ENCODE data around the gene BRD3OS.
A peak's percentile ranks its signal among the peaks of the same experiment; 100 is the strongest.
"Not testable (repeated sequence)": the region's sequence is repeated elsewhere in the genome, so short reads cannot be mapped to it uniquely, and the experiment has no call there.

BRD3OS gene

DNA sequence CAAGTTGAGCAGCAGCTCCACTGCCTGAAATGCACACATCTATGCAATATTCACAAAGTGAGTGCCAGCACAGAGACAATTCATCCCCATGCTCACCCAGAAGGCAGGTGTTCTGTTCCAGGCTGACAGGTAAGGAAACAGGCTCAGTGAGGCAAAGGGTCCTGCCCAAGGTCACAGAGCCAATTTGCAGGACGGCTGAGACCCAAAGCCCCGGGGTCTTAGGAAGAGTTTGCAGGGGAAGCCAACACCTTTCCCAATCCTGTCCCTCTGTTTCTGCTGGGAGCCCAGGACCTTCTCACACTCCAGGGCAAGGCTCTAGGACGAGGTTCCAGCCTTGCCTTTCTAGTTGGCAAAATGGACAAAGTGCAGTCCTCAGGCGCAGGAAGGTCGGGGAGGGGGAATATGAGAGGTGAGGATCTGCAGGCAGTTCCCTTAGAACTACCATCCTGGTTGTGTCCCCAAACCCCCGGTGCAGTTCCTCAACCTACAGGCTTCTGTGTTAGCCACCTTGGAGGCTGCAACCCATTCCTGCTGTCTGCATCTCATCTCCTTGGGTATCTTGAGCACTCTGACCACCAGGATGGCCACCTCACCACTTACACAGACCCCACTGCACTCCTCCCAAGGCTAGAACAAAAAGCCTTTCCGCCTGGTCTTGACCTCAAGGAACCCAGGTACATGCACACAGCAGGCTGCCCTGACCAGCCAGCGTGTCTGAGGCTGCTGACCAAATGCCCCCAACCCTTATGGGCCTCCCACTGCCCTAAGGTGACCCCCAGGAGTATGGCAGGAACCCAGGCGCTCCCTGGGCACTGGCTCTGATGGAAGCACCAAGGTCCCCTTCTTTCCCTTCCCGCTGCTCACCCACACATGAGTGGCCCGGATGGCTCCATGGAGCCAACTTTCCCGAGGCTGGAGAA is 44.5 kb downstream of the BRD3OS start:
- H3K27ac Mint-ChIP-seq: no peak overlapping the region
- DNase-seq (ENCODE audit: low spot score): no peak
- peaks cover 14% of the 10 kb centered on the region for H3K4me1 Mint-ChIP-seq (ENCODE audit: low read depth)
- peaks cover 3% of the 10 kb centered on the region for H3K36me3 Mint-ChIP-seq (ENCODE audit: low read depth)
- peaks cover 31% of the 10 kb centered on the region for H3K27me3 Mint-ChIP-seq (ENCODE audit: low read depth)
- H3K9me3 Mint-ChIP-seq: peaks cover 5% of the 10 kb centered on the region
- peak overlapping the region; percentile 85 for H3K4me3 Mint-ChIP-seq

DNA sequence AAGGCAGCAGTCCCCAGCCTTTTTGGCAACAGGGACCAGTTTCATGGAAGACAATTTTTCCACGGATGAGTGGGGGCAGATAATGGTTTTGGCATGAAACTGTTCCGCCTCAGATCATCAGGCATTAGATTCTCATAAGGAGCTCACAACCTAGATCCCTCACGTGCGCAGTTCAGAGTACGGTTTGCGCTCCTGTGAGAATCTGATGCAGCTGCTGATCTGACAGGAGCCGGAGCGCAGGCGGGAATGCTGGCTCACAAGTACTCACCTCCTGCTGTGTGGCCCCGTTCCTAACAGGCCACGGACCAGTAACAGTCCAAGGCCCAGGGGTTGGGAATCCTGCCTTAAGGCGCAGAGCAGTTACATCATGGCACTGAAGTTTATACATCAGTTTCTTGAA is 45.9 kb downstream of the BRD3OS start:
- H3K9me3 Mint-ChIP-seq: peaks cover 7% of the 10 kb centered on the region

DNA sequence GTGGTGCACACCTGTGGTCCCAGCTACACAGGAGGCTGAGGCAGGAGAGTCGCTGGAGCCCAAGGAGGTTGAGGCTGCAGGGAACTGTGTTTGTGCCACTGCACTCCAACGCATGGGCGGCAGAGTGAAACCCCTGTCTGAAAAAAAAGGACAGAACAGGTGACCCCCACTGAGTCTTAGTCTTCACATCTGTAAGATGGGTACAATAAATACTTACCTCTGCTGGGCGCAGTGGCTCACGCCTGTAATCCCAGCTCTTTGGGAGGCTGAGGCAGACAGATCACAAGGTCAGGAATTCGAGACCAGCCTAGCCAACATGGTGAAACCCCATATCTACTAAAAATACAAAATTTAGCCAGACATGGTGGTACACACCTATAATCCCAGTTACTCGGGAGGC is 47.4 kb downstream of the BRD3OS start:
- Mint-ChIP-seq H3K9me3 (peaks cover 13% of the 10 kb centered on the region), H3K27me3 (ENCODE audit: low read depth) (peaks cover 31% of the 10 kb centered on the region)
- not testable (repeated sequence) for H3K4me1 Mint-ChIP-seq (ENCODE audit: low read depth); H3K27ac Mint-ChIP-seq; H3K4me3 Mint-ChIP-seq; H3K36me3 Mint-ChIP-seq (ENCODE audit: low read depth); DNase-seq (ENCODE audit: low spot score)

More for the DNA sequence above, 45.9 kb downstream of the BRD3OS start:
- H3K4me1 Mint-ChIP-seq (ENCODE audit: low read depth): peaks cover 5% of the 10 kb centered on the region
- H3K27ac Mint-ChIP-seq: no peak overlapping the region
- H3K27me3 Mint-ChIP-seq (ENCODE audit: low read depth): peaks cover 31% of the 10 kb centered on the region
- no peak overlapping the region for H3K4me3 Mint-ChIP-seq
- no peak for DNase-seq (ENCODE audit: low spot score)
- H3K36me3 Mint-ChIP-seq (ENCODE audit: low read depth): no peaks in the 10 kb centered on the region

DNA sequence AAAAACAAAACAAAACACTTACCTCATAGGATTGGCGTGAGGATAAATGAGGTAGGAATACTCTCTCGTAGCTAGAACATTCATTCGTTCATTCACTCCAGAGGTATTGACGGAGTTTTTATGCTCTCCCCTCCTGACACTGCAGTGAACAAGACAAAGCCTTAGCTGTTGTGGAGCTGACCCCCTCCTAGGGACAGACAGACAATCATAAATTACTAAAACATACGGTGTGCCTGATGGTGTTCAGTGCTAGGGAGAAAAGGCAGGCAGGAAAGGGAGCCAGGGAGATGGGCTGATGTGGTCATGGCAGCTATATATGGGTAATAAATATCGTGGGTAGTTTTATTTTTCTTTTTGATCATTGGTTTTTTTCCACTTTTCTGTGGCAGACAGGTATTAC is 48.2 kb downstream of the BRD3OS start:
- DNase-seq (ENCODE audit: low spot score): no peak
- peaks cover 31% of the 10 kb centered on the region for H3K27me3 Mint-ChIP-seq (ENCODE audit: low read depth)
- H3K4me3 Mint-ChIP-seq: no peak overlapping the region
- H3K27ac Mint-ChIP-seq: no peak overlapping the region
- no peaks in the 10 kb centered on the region for H3K4me1 Mint-ChIP-seq (ENCODE audit: low read depth)
- H3K36me3 Mint-ChIP-seq (ENCODE audit: low read depth): no peaks in the 10 kb centered on the region
- H3K9me3 Mint-ChIP-seq: peaks cover 13% of the 10 kb centered on the region

DNA sequence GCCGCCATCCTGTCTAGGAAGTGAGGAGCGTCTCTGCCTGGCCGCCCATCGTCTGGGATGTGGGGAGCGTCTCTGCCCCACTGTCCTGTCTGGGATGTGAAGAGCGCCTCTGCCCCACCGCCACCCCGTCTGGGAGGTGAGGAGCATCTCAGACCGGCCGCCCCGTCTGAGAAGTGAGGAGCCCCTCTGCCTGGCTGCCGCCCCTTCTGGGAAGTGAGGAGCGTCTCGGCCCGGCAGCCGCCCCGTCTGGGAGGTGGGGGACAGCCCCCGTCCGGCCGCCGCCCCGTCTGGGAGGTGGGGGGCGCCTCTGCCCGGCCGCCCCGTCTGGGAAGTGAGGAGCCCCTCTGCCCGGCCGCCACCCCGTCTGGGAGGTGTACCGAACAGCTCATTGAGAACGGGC is 50.4 kb downstream of the BRD3OS start:
- H3K4me3 Mint-ChIP-seq; DNase-seq (ENCODE audit: low spot score); H3K36me3 Mint-ChIP-seq (ENCODE audit: low read depth); H3K27ac Mint-ChIP-seq; H3K4me1 Mint-ChIP-seq (ENCODE audit: low read depth): not testable (repeated sequence)
- Mint-ChIP-seq H3K9me3 (peaks cover 19% of the 10 kb centered on the region), H3K27me3 (ENCODE audit: low read depth) (peaks cover 17% of the 10 kb centered on the region)

DNA sequence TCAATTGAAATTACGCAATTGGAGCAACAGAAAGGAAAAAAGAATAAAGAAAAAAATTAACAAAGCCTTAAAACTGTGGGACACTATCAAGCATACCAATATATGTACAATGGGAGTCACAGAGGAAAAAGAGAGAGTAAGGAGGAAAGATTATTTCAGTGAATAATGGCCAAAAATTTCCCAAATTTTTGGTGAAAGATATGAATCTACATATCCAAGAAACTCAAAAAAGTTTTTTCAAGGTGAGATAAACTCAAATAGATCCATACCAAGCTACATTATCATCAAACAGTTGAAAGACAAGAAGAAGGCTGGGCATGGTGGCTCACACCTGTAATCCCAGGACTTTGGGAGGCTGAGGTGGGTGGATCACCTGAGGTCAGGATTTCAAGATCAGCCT is 51.4 kb downstream of the BRD3OS start:
- H3K27me3 Mint-ChIP-seq (ENCODE audit: low read depth): peaks cover 10% of the 10 kb centered on the region
- no peak for DNase-seq (ENCODE audit: low spot score)
- H3K36me3 Mint-ChIP-seq (ENCODE audit: low read depth): no peaks in the 10 kb centered on the region
- no peak overlapping the region for H3K27ac Mint-ChIP-seq
- H3K9me3 Mint-ChIP-seq: peaks cover 19% of the 10 kb centered on the region
- no peaks in the 10 kb centered on the region for H3K4me1 Mint-ChIP-seq (ENCODE audit: low read depth)
- no peak overlapping the region for H3K4me3 Mint-ChIP-seq
